A673 (cell line): ENCODE data around the gene PRF1. TPM values are rescaled to one million over a fixed set of nuclear protein-coding genes. Genes with fewer than 3 reads are reported as not detected.
"Not testable (repeated sequence)": the region's sequence is repeated elsewhere in the genome, so short reads cannot be mapped to it uniquely, and the experiment has no call there.

ENCODE experiments used
- BruUV-seq: library from RNA; stranded (reverse); fragments of 400-500 nt; replicated peaks from 2 replicates; lab custom pipeline; 2021; lab: Mats Ljungman, UMichigan
- CTCF ChIA-PET: fragments of 300-600 bp; sonication (Branson Sonifier 250); formaldehyde crosslinking; loops from one replicate; lab custom pipeline; 2022; ENCODE audit warnings: antibody characterized with exemption; lab: Charles Lee
- POLR2A ChIA-PET: fragments of 300-600 bp; sonication (Branson Sonifier 250); formaldehyde crosslinking; loops from one replicate; lab custom pipeline; 2022; ENCODE audit warnings: antibody characterized with exemption; ENCODE audit not compliant: low non-redundant PET; lab: Charles Lee
- DNase-seq: peaks from one replicate; pipeline ENCODE4 v3.0.0-alpha.2; 2015; ENCODE audit warnings: low spot score
- H3K27ac ChIP-seq: fragments of 200-600 bp; sonication (generic); 2 replicates; pipeline ENCODE4 v1.5.1; 2016; ENCODE audit warnings: mixed run types, low read depth, mild to moderate bottlenecking, mixed read lengths, antibody characterized with exemption, low read length; ENCODE audit not compliant: poor library complexity, severe bottlenecking
- H3K27me3 ChIP-seq: fragments of 200-600 bp; sonication (generic); replicated peaks from 2 replicates; pipeline ENCODE4 v1.6.1; 2017; ENCODE audit warnings: mixed run types, low read depth, mild to moderate bottlenecking, mixed read lengths, antibody characterized with exemption, low read length; ENCODE audit not compliant: insufficient read depth, poor library complexity
- H3K36me3 ChIP-seq: fragments of 200-600 bp; sonication (generic); 2 replicates; pipeline ENCODE4 v1.6.1; 2016; ENCODE audit warnings: mixed run types, mild to moderate bottlenecking, mixed read lengths, antibody characterized with exemption, low read length; ENCODE audit not compliant: insufficient read depth, poor library complexity, severe bottlenecking
- H3K4me1 ChIP-seq: fragments of 200-600 bp; sonication (generic); 2 replicates; pipeline ENCODE4 v1.6.1; 2017; ENCODE audit warnings: mixed run types, mild to moderate bottlenecking, mixed read lengths, antibody characterized with exemption, low read length; ENCODE audit not compliant: insufficient read depth, poor library complexity, severe bottlenecking
- H3K4me3 ChIP-seq: fragments of 200-600 bp; sonication (generic); 2 replicates; pipeline ENCODE4 v1.5.1; 2016; ENCODE audit warnings: low read depth, mixed run types, mild to moderate bottlenecking, mixed read lengths, low read length; ENCODE audit not compliant: poor library complexity, severe bottlenecking
- H3K9me3 ChIP-seq: fragments of 200-600 bp; sonication (generic); 2 replicates; pipeline ENCODE4 v1.6.1; 2016; ENCODE audit warnings: mixed run types, low read depth, mild to moderate bottlenecking, mixed read lengths, antibody characterized with exemption, low read length; ENCODE audit not compliant: poor library complexity, severe bottlenecking
- EZH2 ChIP-seq: fragments of 200-600 bp; sonication (generic); IDR thresholded peaks from 2 replicates; pipeline ENCODE4 v1.6.1; 2017; ENCODE audit warnings: borderline replicate concordance, low read depth, mild to moderate bottlenecking, mixed read lengths, antibody characterized with exemption, low read length; ENCODE audit not compliant: poor library complexity, severe bottlenecking
- intact Hi-C: fragments of 100-400 bp; cut with micrococcal nuclease; formaldehyde crosslinking; loops from one replicate; pipeline ENCODE4 v1.10.0; 2022; ENCODE audit not compliant: unreplicated experiment
- total RNA-seq: library from RNA; stranded (reverse); gene quantifications from 2 replicates; pipeline ENCODE4 v1.2.3, GENCODE V29; 2021
- TF ChIP-seq, protein P1 (sequence below): fragments of 300-800, 200-600 bp; sonication (generic); conservative IDR thresholded peaks from 2 replicates; pipeline ENCODE4 v1.5.1; 2017; ENCODE audit warnings: low read depth, mild to moderate bottlenecking, antibody characterized with exemption, low read length, moderate library complexity, mixed read lengths

PRF1 gene
- total RNA-seq, 1 experiment from 2014 or later: not detected

- H3K4me3 ChIP-seq: no peak overlapping the region
- no peak overlapping the region for H3K27ac ChIP-seq
- BruUV-seq: no TSS peak
- TF ChIP-seq, protein P1, sequence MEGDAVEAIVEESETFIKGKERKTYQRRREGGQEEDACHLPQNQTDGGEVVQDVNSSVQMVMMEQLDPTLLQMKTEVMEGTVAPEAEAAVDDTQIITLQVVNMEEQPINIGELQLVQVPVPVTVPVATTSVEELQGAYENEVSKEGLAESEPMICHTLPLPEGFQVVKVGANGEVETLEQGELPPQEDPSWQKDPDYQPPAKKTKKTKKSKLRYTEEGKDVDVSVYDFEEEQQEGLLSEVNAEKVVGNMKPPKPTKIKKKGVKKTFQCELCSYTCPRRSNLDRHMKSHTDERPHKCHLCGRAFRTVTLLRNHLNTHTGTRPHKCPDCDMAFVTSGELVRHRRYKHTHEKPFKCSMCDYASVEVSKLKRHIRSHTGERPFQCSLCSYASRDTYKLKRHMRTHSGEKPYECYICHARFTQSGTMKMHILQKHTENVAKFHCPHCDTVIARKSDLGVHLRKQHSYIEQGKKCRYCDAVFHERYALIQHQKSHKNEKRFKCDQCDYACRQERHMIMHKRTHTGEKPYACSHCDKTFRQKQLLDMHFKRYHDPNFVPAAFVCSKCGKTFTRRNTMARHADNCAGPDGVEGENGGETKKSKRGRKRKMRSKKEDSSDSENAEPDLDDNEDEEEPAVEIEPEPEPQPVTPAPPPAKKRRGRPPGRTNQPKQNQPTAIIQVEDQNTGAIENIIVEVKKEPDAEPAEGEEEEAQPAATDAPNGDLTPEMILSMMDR: no peak
- no peak for TF ChIP-seq EZH2
- no peaks in the 10 kb centered on the region for H3K9me3 ChIP-seq
- H3K27me3 ChIP-seq: no peaks in the 10 kb centered on the region
- intact Hi-C loops: no loop called here
- POLR2A ChIA-PET: no interaction called here
- H3K36me3 ChIP-seq: no peaks in the 10 kb centered on the region
- CTCF ChIA-PET: no interaction called here
- no peak for DNase-seq
- H3K4me1 ChIP-seq: peaks cover 25% of the 10 kb centered on the region
Measured at GRCh38 chr10:70584366-70584765, 18.2 kb downstream of the PRF1 start.

DNA sequence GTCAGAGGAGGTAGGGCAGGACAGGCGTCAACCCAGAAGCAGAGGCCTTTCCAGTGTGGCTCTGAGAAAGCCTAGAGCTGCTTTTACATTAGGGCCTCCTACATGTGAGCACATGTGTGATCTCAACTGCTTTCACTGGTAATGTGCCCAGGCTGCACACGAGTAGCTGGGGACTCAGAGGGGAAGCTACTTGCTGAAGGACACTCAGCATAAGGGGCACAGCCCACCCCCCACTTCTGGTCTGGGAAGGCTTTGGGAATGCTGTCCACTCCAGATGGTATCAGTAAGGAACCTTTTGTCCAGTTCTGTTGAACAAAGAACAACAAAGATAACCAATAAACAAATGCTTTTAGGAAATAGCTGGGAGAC, 18.9 kb downstream of the PRF1 start:
- no TSS peak for BruUV-seq
- intact Hi-C loops: no loop called here
- H3K9me3 ChIP-seq: no peaks in the 10 kb centered on the region
- POLR2A ChIA-PET: no interaction called here
- H3K27ac ChIP-seq: no peak overlapping the region
- CTCF ChIA-PET: no interaction called here
- peaks cover 25% of the 10 kb centered on the region for H3K4me1 ChIP-seq
- no peaks in the 10 kb centered on the region for H3K36me3 ChIP-seq
- DNase-seq: no peak
- no peaks in the 10 kb centered on the region for H3K27me3 ChIP-seq
- TF ChIP-seq EZH2: no peak
- no peak overlapping the region for H3K4me3 ChIP-seq

DNA sequence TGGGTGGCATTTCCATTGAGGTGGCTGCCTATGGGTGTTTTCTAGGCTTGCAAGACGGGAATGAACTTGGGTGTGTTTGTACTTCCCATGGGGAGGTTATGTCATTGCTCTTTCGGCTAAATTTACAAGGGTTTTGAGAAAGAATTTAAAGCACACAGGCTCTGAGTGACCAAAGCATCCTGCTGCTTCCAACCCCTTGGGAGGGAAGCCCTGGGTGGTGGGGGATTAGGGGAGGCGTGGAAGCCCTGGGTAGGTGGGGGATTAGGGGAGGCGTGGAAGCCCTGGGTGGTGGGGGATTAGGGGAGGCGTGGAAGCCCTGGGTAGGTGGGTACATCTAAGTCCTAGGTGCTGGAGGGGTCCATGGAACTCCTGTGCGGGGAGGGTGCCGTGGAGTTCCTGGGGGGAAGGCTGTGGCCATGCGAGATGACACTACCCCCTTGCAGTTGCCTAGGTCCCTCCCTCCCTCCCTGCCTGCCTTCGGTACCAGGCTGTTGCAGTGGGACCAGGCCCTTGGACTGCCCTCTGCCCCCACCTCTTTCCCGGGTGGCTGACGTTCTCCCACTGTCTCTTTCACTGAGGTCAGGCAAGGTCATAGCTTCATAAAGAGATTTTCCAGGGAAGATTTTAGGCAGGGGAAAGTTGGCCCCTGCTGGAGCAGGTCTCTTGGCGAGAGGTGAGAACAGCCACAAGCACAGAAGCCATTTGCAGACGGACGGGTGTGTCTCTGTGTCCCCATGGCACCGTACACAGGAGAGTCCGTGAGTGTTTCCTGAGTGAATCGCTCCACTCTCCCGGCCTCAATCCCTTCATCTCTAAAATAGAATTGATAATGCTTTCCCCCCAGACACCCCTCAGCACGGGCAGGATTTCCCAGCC, 19.5 kb downstream of the PRF1 start:
- BruUV-seq: no TSS peak
- CTCF ChIA-PET: no interaction called here
- H3K27ac ChIP-seq: no peak overlapping the region
- H3K9me3 ChIP-seq: no peaks in the 10 kb centered on the region
- intact Hi-C loops: no loop called here
- H3K4me1 ChIP-seq: peaks cover 18% of the 10 kb centered on the region
- POLR2A ChIA-PET: no interaction called here
- DNase-seq: no peak
- H3K36me3 ChIP-seq: no peaks in the 10 kb centered on the region
- H3K4me3 ChIP-seq: no peak overlapping the region
- no peaks in the 10 kb centered on the region for H3K27me3 ChIP-seq
- no peak for TF ChIP-seq EZH2
- TF ChIP-seq, protein P1: no peak

GRCh38 chr10:70581176-70581575, 21.4 kb downstream of the PRF1 start:
- BruUV-seq, intact Hi-C loops, H3K4me3 ChIP-seq, H3K36me3 ChIP-seq, H3K27me3 ChIP-seq, CTCF ChIA-PET, H3K27ac ChIP-seq, H3K9me3 ChIP-seq, POLR2A ChIA-PET, DNase-seq: not testable (repeated sequence)
- H3K4me1 ChIP-seq: peaks cover 16% of the 10 kb centered on the region
